Panc1 (cell line): Measurements from ENCODE around the gene MACF1. TPM values are rescaled to one million over a fixed set of nuclear protein-coding genes. Genes with fewer than 3 reads are reported as not detected.

Source experiments
- ATAC-seq: fragments of 200-7000 bp; cut with Tn5 transposase; 2 replicates; pipeline ENCODE4 v1.9.1; 2020; ENCODE audit warnings: mild to moderate bottlenecking, moderate library complexity
- BruUV-seq: library from RNA; stranded (reverse); fragments of 400-500 nt; replicated peaks from 2 replicates; lab custom pipeline; 2021; lab: Mats Ljungman, UMichigan
- CTCF ChIA-PET: fragments of 300-600 bp; sonication (Branson Sonifier 250); formaldehyde crosslinking; loops from one replicate; lab custom pipeline; 2022; ENCODE audit warnings: antibody characterized with exemption; lab: Charles Lee
- POLR2A ChIA-PET: fragments of 300-600 bp; sonication (Branson Sonifier 250); formaldehyde crosslinking; loops from one replicate; lab custom pipeline; 2022; ENCODE audit warnings: antibody characterized with exemption; lab: Charles Lee
- DNase-seq: peaks from one replicate; pipeline ENCODE4 v3.0.0-alpha.2; 2010; ENCODE audit warnings: low read depth, low spot score
- H3K27ac ChIP-seq: 2 replicates; pipeline ENCODE4 v1.5.1; 2011; ENCODE audit warnings: mild to moderate bottlenecking, low read length, inconsistent platforms
- H3K27me3 ChIP-seq: fragments of 200-500 bp; sonication (Bioruptor generic); 2 replicates; pipeline ENCODE4 v1.6.0; 2014; ENCODE audit warnings: low read length, inconsistent platforms; ENCODE audit not compliant: control insufficient read depth, insufficient read depth
- H3K36me3 ChIP-seq: fragments of 200-500 bp; sonication (Bioruptor generic); 2 replicates; pipeline ENCODE4 v1.5.1; 2014; ENCODE audit warnings: inconsistent platforms, mild to moderate bottlenecking, low read length, moderate library complexity; ENCODE audit not compliant: control insufficient read depth, insufficient read depth
- H3K4me1 ChIP-seq: 2 replicates; pipeline ENCODE4 v1.5.1; 2011; ENCODE audit warnings: inconsistent platforms, mild to moderate bottlenecking, low read length, moderate library complexity; ENCODE audit not compliant: control insufficient read depth, insufficient read depth
- H3K4me3 ChIP-seq, 2 experiments: 2 replicates each; pipeline ENCODE4 v1.5.1; 2011 to 2012; ENCODE audit warnings: low read depth in 2 of 2, low read length in 2 of 2, mild to moderate bottlenecking in 2 of 2, inconsistent platforms in 1 of 2, moderate library complexity in 1 of 2
- H3K9me3 ChIP-seq: fragments of 200-500 bp; sonication (Bioruptor generic); 2 replicates; pipeline ENCODE4 v1.5.1; 2014; ENCODE audit warnings: low read depth, mild to moderate bottlenecking, inconsistent platforms, low read length, moderate library complexity; ENCODE audit not compliant: control insufficient read depth, insufficient read depth
- CTCF ChIP-seq: fragments of 450-650 bp; IDR thresholded peaks from 2 replicates; pipeline ENCODE4 v1.5.1; 2017; ENCODE audit warnings: mild to moderate bottlenecking
- POLR2AphosphoS5 ChIP-seq: IDR thresholded peaks from 2 replicates; pipeline ENCODE4 v1.6.1; 2012; ENCODE audit warnings: mild to moderate bottlenecking, low read depth, low read length, moderate library complexity
- REST ChIP-seq, 2 experiments: IDR thresholded peaks; 2 replicates each; pipeline ENCODE4 v1.6.1; 2011 to 2012; ENCODE audit warnings: low read depth in 2 of 2, control low read depth in 1 of 2, low read length in 1 of 2, mild to moderate bottlenecking in 1 of 2, moderate library complexity in 1 of 2; ENCODE audit not compliant: insufficient read depth in 1 of 2
- SIN3A ChIP-seq: IDR thresholded peaks from 2 replicates; pipeline ENCODE4 v1.6.1; 2012; ENCODE audit warnings: low read depth, mild to moderate bottlenecking, low read length, moderate library complexity, borderline replicate concordance; ENCODE audit not compliant: insufficient read depth
- TCF7L2 ChIP-seq: IDR thresholded peaks from 2 replicates; pipeline ENCODE4 v1.6.1; 2011; ENCODE audit warnings: mild to moderate bottlenecking, low read depth, low read length, inconsistent platforms
- in situ Hi-C: cut with HindIII; loops from 2 replicates; pipeline ENCODE4 v1.10.0; 2016; ENCODE audit warnings: low sequenced_read_pairs, low pct_unique_long_range_greater_than_20kb
- intact Hi-C: fragments of 100-400 bp; cut with micrococcal nuclease; formaldehyde crosslinking; loops from one replicate; pipeline ENCODE4 v1.10.0; 2022; ENCODE audit not compliant: unreplicated experiment
- total RNA-seq: library from RNA; stranded (reverse); gene quantifications from one replicate; pipeline ENCODE4 v1.2.1, GENCODE V29; 2021; ENCODE audit not compliant: unreplicated experiment

Gene MACF1
- total RNA-seq, 1 experiment from 2014 or later, result 413 TPM

- BruUV-seq, result TSS peak; percentile 37
- DNase-seq (peak; percentile 94), ATAC-seq (peak; percentile 91)
- TF ChIP-seq CTCF (no peak), REST (IDR thresholded peaks at IDR 0.05; ENCODE audit: insufficient read depth in 1 of 2, low read depth in 2 of 2, low read length in 1 of 2) (no peak), TCF7L2 (peak; percentile 56; the same call in 1 of the 2 replicates), POLR2AphosphoS5 (peak; percentile 47; the same call in 1 of the 2 replicates), SIN3A (no peak)
- Histone ChIP-seq H3K27me3 (no peaks in the 10 kb centered on the region), H3K9me3 (no peaks in the 10 kb centered on the region; the same call in 1 of the 2 replicates), H3K27ac (peak overlapping the region; percentile 97), H3K36me3 (no peaks in the 10 kb centered on the region), H3K4me1 (peaks cover 67% of the 10 kb centered on the region), H3K4me3 (peak overlapping the region; percentile 2 to 34; a peak in 3 of 4 replicates)
- intact Hi-C loops, result no loop called here
- ChIA-PET POLR2A (interaction anchor here (0.6 to 1.1 kb wide), 2 partner anchors 10 to 124 kb away, joined by 3 read pairs; no protein-coding TSS in a partner anchor), CTCF (no interaction called here)
- in situ Hi-C loops, result no loop called here
These were observed 25.7 kb upstream of the MACF1 start for GRCh38 chr1:39178541-39179431.

- no peaks in the 10 kb centered on the region for H3K36me3 ChIP-seq
- TF ChIP-seq SIN3A (no peak), POLR2AphosphoS5 (no peak), REST (IDR thresholded peaks at IDR 0.05; ENCODE audit: insufficient read depth in 1 of 2, low read depth in 2 of 2, low read length in 1 of 2) (no peak), TCF7L2 (no peak), CTCF (no peak)
- ChIA-PET POLR2A (no interaction called here), CTCF (no interaction called here)
- no peaks in the 10 kb centered on the region; the same call in 1 of the 2 replicates for H3K9me3 ChIP-seq
- intact Hi-C loops, result no loop called here
- no peak for DNase-seq
- BruUV-seq, result no TSS peak
- in situ Hi-C loops, result no loop called here
- ATAC-seq, result no peak
- no peak overlapping the region for H3K4me3 ChIP-seq
- H3K27ac ChIP-seq, result peak overlapping the region; percentile 97
- H3K4me1 ChIP-seq, result peaks cover 67% of the 10 kb centered on the region
- no peaks in the 10 kb centered on the region for H3K27me3 ChIP-seq
These were observed 23.2 kb upstream of the MACF1 start for GRCh38 chr1:39181311-39181710.
